ENCODE data around the gene NELFCD. TPM values are rescaled to one million over a fixed set of nuclear protein-coding genes. Genes with fewer than 3 reads are reported as not detected.

Gene NELFCD, protein sequence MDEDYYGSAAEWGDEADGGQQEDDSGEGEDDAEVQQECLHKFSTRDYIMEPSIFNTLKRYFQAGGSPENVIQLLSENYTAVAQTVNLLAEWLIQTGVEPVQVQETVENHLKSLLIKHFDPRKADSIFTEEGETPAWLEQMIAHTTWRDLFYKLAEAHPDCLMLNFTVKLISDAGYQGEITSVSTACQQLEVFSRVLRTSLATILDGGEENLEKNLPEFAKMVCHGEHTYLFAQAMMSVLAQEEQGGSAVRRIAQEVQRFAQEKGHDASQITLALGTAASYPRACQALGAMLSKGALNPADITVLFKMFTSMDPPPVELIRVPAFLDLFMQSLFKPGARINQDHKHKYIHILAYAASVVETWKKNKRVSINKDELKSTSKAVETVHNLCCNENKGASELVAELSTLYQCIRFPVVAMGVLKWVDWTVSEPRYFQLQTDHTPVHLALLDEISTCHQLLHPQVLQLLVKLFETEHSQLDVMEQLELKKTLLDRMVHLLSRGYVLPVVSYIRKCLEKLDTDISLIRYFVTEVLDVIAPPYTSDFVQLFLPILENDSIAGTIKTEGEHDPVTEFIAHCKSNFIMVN
- total RNA-seq (2021; ENCODE audit: unreplicated experiment) (88.2 TPM), Bru-seq, nascent RNA (percentile 91 among the genes with signal in this experiment), BruChase-seq, experiment 1, labeled RNA remaining after a 6-hour chase (percentile 95 among the genes with signal in this experiment), BruChase-seq, experiment 2, labeled RNA remaining after a 2-hour chase (percentile 93 among the genes with signal in this experiment)
- 79.7 and 80.1 TPM in 2 replicates for polyA plus RNA-seq (2012)
- long read RNA-seq, transcript NELFCD-213 (15 exons, 2,305 nt): major isoform, 132 of 227 reads
- long read RNA-seq, partial matches to known transcripts: 40 of 227 reads
- long read RNA-seq, other reads (novel, unspliced or antisense): 51 of 227 reads

DNA sequence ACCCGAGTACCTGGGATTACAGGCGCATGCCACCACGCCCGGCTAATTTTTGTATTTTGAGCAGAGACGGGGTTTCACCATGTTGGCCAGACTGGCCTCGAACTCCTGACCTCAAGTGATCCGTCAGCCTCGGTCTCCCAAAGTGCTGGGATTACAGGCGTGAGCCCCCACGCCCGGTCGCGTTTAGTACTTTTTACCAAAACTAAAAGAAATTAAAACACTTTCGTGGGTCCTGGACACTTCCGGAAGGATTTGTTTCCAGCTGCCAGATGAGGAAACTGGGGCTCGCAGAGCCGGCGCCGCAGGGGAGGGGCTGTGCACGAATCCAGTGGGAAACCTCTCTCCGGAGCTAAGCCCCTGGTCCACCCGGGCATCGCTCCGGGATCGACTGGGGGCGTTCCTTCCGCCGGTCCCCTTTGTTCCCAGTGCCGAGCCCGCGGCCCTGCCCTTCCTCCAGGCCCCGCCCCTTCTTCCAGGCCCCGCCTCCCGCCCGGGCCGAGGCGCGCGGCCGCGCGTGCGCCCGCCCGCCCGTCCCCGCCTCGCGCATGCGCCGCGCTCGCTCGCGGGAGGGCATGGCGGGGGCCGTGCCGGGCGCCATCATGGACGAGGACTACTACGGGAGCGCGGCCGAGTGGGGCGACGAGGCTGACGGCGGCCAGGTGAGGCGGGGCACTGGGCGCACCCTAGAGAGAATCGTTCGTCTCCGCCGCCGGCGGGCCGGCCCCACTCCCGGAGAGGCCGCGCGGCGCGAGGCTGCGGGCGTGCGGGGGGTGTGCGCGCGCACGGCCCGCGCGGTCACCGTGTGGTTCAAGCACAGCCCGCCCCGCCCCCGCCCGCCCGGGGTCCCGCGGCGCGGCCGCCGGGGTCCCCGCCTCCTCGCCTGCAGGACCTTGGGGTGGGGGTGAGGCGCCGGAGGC is at the start of gene NELFCD:
NELFCD (plus strand) TSS at position 546 of the 917 bp plus-strand sequence; CDS start at position 600, 54 bp downstream.
- Histone ChIP-seq H3K27ac (ENCODE audit: low read depth, low read length) (peak within 1 kb of the TSS; percentile 87), H3K36me3 (ENCODE audit: control insufficient read depth in 1 of 2, insufficient read depth in 2 of 2, low read length in 2 of 2) (peaks cover 0 to 4% of the 10 kb centered on the region in 2 experiments; a peak in 1 of 4 replicates), H3K27me3 (ENCODE audit: insufficient read depth, low read length) (no peaks in the 10 kb centered on the region), H3K9me2 (ENCODE audit: insufficient read depth) (no peaks in the 10 kb centered on the region), H3K4me3 (replicated peaks in 1 of 2; ENCODE audit: low read depth in 1 of 2, low read length in 2 of 2) (peak within 1 kb of the TSS; percentile 88 to 94), H3K9ac (ENCODE audit: low read length) (peak within 1 kb of the TSS; percentile 79), H3K9me3 (ENCODE audit: control insufficient read depth in 1 of 2, insufficient read depth in 1 of 2, low read depth in 1 of 2, low read length in 2 of 2) (no peaks in the 10 kb centered on the region), H2AFZ (ENCODE audit: low read depth, low read length, poor library complexity, severe bottlenecking) (peak within 1 kb of the TSS; percentile 91), H3K4me1 (ENCODE audit: control insufficient read depth in 1 of 2, insufficient read depth in 2 of 2, low read length in 2 of 2) (peaks cover 6 to 17% of the 10 kb centered on the region in 2 experiments), H3K79me2 (ENCODE audit: insufficient read depth, low read length) (peaks cover 46% of the 10 kb centered on the region), H3K4me2 (ENCODE audit: low read length) (peak within 1 kb of the TSS; percentile 88), H4K20me1 (ENCODE audit: insufficient read depth) (no peaks in the 10 kb centered on the region)
- ChIA-PET POLR2A (interaction anchor here (0.7 to 1.0 kb wide), 4 partner anchors 10 to 80 kb away, joined by 3 to 6 read pairs (median 4); partner anchors contain the start of genes ATP5F1E and TUBB1), RAD21 (ENCODE audit: low non-redundant PET in 1 of 2, low total read pairs in 2 of 2, uncharacterized antibody in 2 of 2, unreplicated experiment in 2 of 2) (no interaction called here), CTCF (interaction anchor here (0.7 kb wide), 1 partner anchor 69 kb away, joined by 4 read pairs; no protein-coding TSS in a partner anchor)
- DNase-seq (ENCODE audit: low read depth, low spot score) (peak; percentile 51), ATAC-seq (peak; percentile 91)
- intact Hi-C loops (cut with micrococcal nuclease): loop anchor here (5.0 to 10.0 kb wide), 2 partner anchors 51 to 76 kb away; partner anchors contain the start of gene ATP5F1E
- TSS peak; percentile 76 for BruUV-seq (replicated peaks)
- TF ChIP-seq EZH2 (IDR thresholded peaks at IDR 0.05) (no peak), SIN3A (IDR thresholded peaks at IDR 0.05; ENCODE audit: low read depth) (no peak), POLR2A (IDR thresholded peaks at IDR 0.05; ENCODE audit: borderline replicate concordance, extremely low read depth, insufficient read depth, insufficient read length) (peak; percentile 51), TCF7L2 (IDR thresholded peaks at IDR 0.05; ENCODE audit: borderline replicate concordance, extremely low read depth, insufficient read depth, insufficient read length) (peak; percentile 98), POLR2AphosphoS5 (IDR thresholded peaks at IDR 0.05; ENCODE audit: low read depth, low read length) (peak; percentile 74), SP1 (IDR thresholded peaks at IDR 0.05; ENCODE audit: low read depth) (no peak), FOSL1 (IDR thresholded peaks at IDR 0.05; ENCODE audit: low read depth) (no peak), YY1 (IDR thresholded peaks at IDR 0.05; ENCODE audit: extremely low read depth, insufficient replicate concordance, low read depth, low read length) (peak; percentile 87), JUND (IDR thresholded peaks at IDR 0.05) (no peak), ELF1 (IDR thresholded peaks at IDR 0.05; ENCODE audit: borderline replicate concordance, low read depth) (no peak), ZNF274 (IDR thresholded peaks at IDR 0.05; ENCODE audit: low read depth, low read length) (no peak), EGR1 (IDR thresholded peaks at IDR 0.05; ENCODE audit: low read depth) (no peak), EZH2phosphoT487 (IDR thresholded peaks at IDR 0.05; ENCODE audit: borderline replicate concordance) (no peak), ZFX (IDR thresholded peaks at IDR 0.05) (peak; percentile 67)
- TF ChIP-seq, protein P1, sequence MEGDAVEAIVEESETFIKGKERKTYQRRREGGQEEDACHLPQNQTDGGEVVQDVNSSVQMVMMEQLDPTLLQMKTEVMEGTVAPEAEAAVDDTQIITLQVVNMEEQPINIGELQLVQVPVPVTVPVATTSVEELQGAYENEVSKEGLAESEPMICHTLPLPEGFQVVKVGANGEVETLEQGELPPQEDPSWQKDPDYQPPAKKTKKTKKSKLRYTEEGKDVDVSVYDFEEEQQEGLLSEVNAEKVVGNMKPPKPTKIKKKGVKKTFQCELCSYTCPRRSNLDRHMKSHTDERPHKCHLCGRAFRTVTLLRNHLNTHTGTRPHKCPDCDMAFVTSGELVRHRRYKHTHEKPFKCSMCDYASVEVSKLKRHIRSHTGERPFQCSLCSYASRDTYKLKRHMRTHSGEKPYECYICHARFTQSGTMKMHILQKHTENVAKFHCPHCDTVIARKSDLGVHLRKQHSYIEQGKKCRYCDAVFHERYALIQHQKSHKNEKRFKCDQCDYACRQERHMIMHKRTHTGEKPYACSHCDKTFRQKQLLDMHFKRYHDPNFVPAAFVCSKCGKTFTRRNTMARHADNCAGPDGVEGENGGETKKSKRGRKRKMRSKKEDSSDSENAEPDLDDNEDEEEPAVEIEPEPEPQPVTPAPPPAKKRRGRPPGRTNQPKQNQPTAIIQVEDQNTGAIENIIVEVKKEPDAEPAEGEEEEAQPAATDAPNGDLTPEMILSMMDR (IDR thresholded peaks at IDR 0.05 in 2 of 3, conservative IDR thresholded peaks at IDR 0.05 in 1 of 3; ENCODE audit: borderline replicate concordance in 1 of 3, insufficient read depth in 1 of 3, low read depth in 2 of 3, low read length in 2 of 3): no peak
- TF ChIP-seq, protein P2, sequence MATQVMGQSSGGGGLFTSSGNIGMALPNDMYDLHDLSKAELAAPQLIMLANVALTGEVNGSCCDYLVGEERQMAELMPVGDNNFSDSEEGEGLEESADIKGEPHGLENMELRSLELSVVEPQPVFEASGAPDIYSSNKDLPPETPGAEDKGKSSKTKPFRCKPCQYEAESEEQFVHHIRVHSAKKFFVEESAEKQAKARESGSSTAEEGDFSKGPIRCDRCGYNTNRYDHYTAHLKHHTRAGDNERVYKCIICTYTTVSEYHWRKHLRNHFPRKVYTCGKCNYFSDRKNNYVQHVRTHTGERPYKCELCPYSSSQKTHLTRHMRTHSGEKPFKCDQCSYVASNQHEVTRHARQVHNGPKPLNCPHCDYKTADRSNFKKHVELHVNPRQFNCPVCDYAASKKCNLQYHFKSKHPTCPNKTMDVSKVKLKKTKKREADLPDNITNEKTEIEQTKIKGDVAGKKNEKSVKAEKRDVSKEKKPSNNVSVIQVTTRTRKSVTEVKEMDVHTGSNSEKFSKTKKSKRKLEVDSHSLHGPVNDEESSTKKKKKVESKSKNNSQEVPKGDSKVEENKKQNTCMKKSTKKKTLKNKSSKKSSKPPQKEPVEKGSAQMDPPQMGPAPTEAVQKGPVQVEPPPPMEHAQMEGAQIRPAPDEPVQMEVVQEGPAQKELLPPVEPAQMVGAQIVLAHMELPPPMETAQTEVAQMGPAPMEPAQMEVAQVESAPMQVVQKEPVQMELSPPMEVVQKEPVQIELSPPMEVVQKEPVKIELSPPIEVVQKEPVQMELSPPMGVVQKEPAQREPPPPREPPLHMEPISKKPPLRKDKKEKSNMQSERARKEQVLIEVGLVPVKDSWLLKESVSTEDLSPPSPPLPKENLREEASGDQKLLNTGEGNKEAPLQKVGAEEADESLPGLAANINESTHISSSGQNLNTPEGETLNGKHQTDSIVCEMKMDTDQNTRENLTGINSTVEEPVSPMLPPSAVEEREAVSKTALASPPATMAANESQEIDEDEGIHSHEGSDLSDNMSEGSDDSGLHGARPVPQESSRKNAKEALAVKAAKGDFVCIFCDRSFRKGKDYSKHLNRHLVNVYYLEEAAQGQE (IDR thresholded peaks at IDR 0.05; ENCODE audit: low read depth): no peak
